Testis (tissue), 3 donors: ENCODE data around the gene NOP16. TPM values are rescaled to one million over a fixed set of nuclear protein-coding genes. Genes with fewer than 3 reads are reported as not detected.

Experiments
- DNase-seq: peaks from one replicate; pipeline ENCODE4 v3.0.0-alpha.2; 2019
- H3K27ac ChIP-seq, 2 donors: fragments of 200-600 bp; sonication (generic); one replicate each; pipeline ENCODE4 v1.5.1; 2019
- H3K27me3 ChIP-seq: fragments of 200-600 bp; sonication (generic); one replicate; pipeline ENCODE4 v1.5.1; 2019
- H3K36me3 ChIP-seq: fragments of 200-600 bp; sonication (generic); one replicate; pipeline ENCODE4 v1.5.1; 2017; ENCODE audit warnings: low read depth; ENCODE audit errors: missing control alignments
- H3K4me1 ChIP-seq: fragments of 200-600 bp; sonication (generic); one replicate; pipeline ENCODE4 v1.5.1; 2019
- H3K4me3 ChIP-seq, 2 donors: fragments of 200-600 bp; sonication (generic); one replicate each; pipeline ENCODE4 v1.5.1; 2017 to 2019
- H3K9me3 ChIP-seq: fragments of 200-600 bp; sonication (generic); one replicate; pipeline ENCODE4 v1.5.1; 2017
- POLR2A ChIP-seq: fragments of 450-650 bp; IDR thresholded peaks from one replicate; pipeline ENCODE4 v1.6.1; 2017; ENCODE audit warnings: antibody characterized with exemption, mild to moderate bottlenecking, moderate library complexity
- WGBS, 2 donors: methylation state at CpG; one replicate each; pipeline ENCODE4 v1.1.5; 2018; 5-methylcytosine and 5-hydroxymethylcytosine counted together
- intact Hi-C: fragments of 100-400 bp; cut with DNase I; formaldehyde crosslinking; loops from one replicate; pipeline ENCODE4 v1.15.1; 2023; ENCODE audit warnings: low total_unique reads
- polyA plus RNA-seq: library from polyadenylated mRNA; stranded (reverse); fragments of 350-450 nt; fragmentation: Illumina TruSeq; extraction: RNeasy Lipid Tissue Mini Kit (QIAGEN cat#74804); gene quantifications from one replicate; pipeline ENCODE4 v1.2.3, GENCODE V29; 2014; ENCODE audit warnings: low read depth, low replicate concordance; ENCODE audit not compliant: insufficient read depth
- total RNA-seq, 2 donors: library from RNA; depleted of rRNA; stranded (reverse); fragments of >200 nt; gene quantifications; one replicate each; pipeline ENCODE4 v1.2.3, GENCODE V29; 2016
- TF ChIP-seq, protein P1 (sequence below), 3 experiments: fragments of 450-650 bp in 2 of 3; fragments of 200-600 bp in 1 of 3; sonication (generic) in 1 of 3; IDR thresholded peaks; one replicate each; pipeline ENCODE4 v1.5.1; 2016 to 2019; ENCODE audit warnings: antibody characterized with exemption in 3 of 3, mild to moderate bottlenecking in 2 of 3, moderate library complexity in 1 of 3

The NOP16 gene
- total and polyA plus RNA-seq, 3 donors from 2014 or later: 19.1 to 23.6 (median 19.2) TPM

DNA sequence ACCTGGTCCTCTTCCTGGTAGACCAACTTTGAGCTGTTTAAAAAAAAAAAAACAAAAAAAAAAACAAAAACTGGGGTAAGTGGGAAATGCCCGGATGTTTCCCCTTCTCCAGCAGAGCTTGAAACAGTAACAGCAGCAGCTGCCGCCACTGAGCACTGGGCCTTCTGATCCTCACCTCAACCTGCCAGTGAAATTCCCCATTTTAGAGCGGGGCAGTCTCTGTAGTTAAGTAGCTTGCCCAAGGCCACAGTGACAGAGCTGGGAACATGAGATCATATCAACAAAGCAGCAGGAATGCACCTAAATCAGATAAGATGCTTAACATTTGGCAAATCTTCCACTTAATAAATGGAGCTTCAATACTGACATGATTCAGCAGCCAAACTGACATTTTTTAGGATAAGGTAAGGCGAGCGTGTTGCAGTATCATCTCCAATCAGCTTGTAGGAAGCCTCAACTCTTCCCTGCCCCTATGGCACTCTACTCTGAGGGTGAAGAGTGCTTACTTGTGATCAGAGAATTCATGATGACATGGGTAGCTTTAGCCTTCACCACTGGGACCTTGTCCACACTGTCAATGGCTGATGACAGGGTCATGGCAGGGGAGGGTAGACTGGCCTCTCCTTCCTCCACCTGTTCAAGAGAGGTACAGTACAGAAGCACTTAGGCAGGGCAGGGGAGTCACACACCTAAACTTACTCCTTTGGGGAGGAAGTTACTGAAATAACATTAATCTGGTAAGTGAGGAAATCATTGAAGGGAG, 36.1 kb downstream of the NOP16 start:
- Histone ChIP-seq H3K27ac (no peak overlapping the region), H3K9me3 (no peaks in the 10 kb centered on the region), H3K4me1 (no peaks in the 10 kb centered on the region), H3K36me3 (no peaks in the 10 kb centered on the region), H3K4me3 (no peak overlapping the region), H3K27me3 (no peaks in the 10 kb centered on the region)
- DNase-seq: no peak
- WGBS, 2 donors: 92% methylated on average over 5 of the region's 5 CpGs
- TF ChIP-seq, protein P1, sequence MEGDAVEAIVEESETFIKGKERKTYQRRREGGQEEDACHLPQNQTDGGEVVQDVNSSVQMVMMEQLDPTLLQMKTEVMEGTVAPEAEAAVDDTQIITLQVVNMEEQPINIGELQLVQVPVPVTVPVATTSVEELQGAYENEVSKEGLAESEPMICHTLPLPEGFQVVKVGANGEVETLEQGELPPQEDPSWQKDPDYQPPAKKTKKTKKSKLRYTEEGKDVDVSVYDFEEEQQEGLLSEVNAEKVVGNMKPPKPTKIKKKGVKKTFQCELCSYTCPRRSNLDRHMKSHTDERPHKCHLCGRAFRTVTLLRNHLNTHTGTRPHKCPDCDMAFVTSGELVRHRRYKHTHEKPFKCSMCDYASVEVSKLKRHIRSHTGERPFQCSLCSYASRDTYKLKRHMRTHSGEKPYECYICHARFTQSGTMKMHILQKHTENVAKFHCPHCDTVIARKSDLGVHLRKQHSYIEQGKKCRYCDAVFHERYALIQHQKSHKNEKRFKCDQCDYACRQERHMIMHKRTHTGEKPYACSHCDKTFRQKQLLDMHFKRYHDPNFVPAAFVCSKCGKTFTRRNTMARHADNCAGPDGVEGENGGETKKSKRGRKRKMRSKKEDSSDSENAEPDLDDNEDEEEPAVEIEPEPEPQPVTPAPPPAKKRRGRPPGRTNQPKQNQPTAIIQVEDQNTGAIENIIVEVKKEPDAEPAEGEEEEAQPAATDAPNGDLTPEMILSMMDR (IDR thresholded peaks at IDR 0.05): no peak
- no peak for TF ChIP-seq POLR2A
- intact Hi-C loops: no loop called here

DNA sequence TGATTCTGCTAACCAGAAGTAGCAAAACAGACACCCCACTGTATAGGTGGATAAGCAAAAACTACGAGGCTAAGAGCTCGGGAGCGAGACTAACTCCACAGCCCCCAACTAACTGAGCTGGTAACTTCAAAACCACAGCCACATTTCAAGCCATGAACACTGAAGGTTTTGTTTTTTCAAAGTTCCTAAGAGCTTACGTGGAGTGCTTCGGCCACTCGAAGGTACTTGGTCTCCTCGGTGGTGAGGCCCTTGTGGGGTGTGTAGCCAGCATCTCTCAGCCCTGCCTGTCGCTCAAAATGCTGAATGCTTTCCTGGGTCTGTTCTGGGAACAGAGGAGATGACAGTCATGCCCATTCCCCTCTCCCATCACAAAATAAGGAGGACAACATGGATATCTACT, 38.0 kb downstream of the NOP16 start:
- intact Hi-C loops: no loop called here
- Histone ChIP-seq H3K27me3 (no peaks in the 10 kb centered on the region), H3K36me3 (no peaks in the 10 kb centered on the region), H3K9me3 (no peaks in the 10 kb centered on the region), H3K27ac (no peak overlapping the region), H3K4me1 (no peaks in the 10 kb centered on the region), H3K4me3 (no peak overlapping the region)
- TF ChIP-seq POLR2A: no peak
- TF ChIP-seq, protein P1 (IDR thresholded peaks at IDR 0.05): no peak
- WGBS, 2 donors: 90 to 99% methylated on average over 8 of the region's 8 CpGs
- DNase-seq: no peak

DNA sequence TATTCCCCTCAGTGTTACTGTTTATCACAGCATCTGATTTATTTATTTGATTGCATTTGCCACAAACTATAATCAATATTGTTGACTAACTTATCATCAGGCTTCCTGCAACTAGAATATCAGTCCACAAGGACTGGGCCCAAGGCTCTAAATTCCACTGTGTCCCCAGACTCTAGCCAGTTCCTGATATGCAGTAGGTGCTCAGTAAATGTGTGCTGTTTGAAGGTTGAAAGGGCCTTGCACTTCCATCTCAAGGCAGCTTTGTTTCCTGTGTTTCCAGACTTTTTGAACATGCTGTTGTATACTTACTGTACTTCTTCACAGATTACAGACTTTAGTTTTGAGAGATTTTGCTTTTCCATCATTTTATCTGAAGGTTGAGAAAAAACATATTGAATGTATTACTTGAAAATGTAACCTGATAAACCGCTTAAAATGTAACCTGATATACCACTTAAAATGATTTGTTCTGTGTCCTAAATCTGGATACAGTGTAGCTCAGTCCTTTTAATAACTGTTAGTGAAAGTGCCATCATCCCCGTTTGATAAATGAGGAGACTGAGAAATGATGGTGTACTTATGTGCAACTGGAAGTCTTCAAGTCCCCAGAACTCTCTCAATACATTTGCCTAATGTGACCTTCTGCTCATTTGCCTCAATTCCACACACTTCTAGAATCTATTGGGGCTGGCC, 45.5 kb downstream of the NOP16 start:
- H3K27ac ChIP-seq: no peak overlapping the region
- H3K9me3 ChIP-seq: no peaks in the 10 kb centered on the region
- TF ChIP-seq, protein P1 (IDR thresholded peaks at IDR 0.05): no peak
- TF ChIP-seq POLR2A: no peak
- no peaks in the 10 kb centered on the region for H3K27me3 ChIP-seq
- 54 to 56% methylated on average over 2 of the region's 2 CpGs for WGBS, 2 donors
- intact Hi-C loops: no loop called here
- peaks cover 2% of the 10 kb centered on the region for H3K4me1 ChIP-seq
- no peak for DNase-seq
- no peaks in the 10 kb centered on the region for H3K36me3 ChIP-seq
- no peak overlapping the region for H3K4me3 ChIP-seq

DNA sequence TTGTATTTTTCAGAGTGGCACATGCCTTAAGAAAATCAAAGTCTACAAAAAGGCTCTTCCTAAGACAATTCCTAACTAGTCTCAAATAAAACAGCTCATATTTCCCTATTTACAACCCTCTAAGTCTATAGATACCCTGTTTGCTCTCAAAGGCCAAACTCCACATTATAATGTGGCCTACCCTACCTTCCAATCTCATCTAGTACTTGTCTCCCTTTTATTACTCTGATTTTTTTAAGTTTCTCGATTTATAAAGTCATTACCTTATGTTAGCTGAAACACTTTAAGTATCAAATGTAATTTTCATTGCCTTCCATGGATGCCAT, 46.3 kb downstream of the NOP16 start:
- Histone ChIP-seq H3K27me3 (no peaks in the 10 kb centered on the region), H3K4me1 (peaks cover 4% of the 10 kb centered on the region), H3K4me3 (no peak overlapping the region), H3K9me3 (no peaks in the 10 kb centered on the region), H3K27ac (no peak overlapping the region), H3K36me3 (no peaks in the 10 kb centered on the region)
- 98 to 100% methylated on average over 1 of the region's 1 CpG for WGBS, 2 donors
- intact Hi-C loops: no loop called here
- TF ChIP-seq, protein P1 (IDR thresholded peaks at IDR 0.05): no peak
- no peak for TF ChIP-seq POLR2A
- no peak for DNase-seq
